Mesendoderm (in vitro differentiated cells): ENCODE measurements around the gene WDR53.
"Not testable (repeated sequence)": the region's sequence is repeated elsewhere in the genome, so short reads cannot be mapped to it uniquely, and the experiment has no call there.

Experiments used
- DNase-seq: peaks from one replicate; pipeline ENCODE4 v3.0.0; 2013
- H2AK5ac ChIP-seq: 2 replicates; pipeline ENCODE4 v1.6.1; 2013; ENCODE audit warnings: low read length, inconsistent platforms
- H2BK120ac ChIP-seq: 2 replicates; pipeline ENCODE4 v1.6.1; 2013; ENCODE audit warnings: low read depth, mild to moderate bottlenecking, low read length, moderate library complexity, mixed read lengths
- H2BK15ac ChIP-seq: replicated peaks from 2 replicates; pipeline ENCODE4 v1.6.1; 2013; ENCODE audit warnings: low read depth, mild to moderate bottlenecking, moderate library complexity
- H2BK5ac ChIP-seq: 2 replicates; pipeline ENCODE4 v1.6.1; 2013; ENCODE audit warnings: low read length, inconsistent platforms
- H3K18ac ChIP-seq: 2 replicates; pipeline ENCODE4 v1.6.1; 2013; ENCODE audit warnings: mild to moderate bottlenecking, low read length, mixed read lengths
- H3K23ac ChIP-seq: one replicate; pipeline ENCODE4 v1.6.1; 2013; ENCODE audit warnings: low read length
- H3K27ac ChIP-seq: 2 replicates; pipeline ENCODE4 v1.5.1; 2013; ENCODE audit warnings: low read depth, mild to moderate bottlenecking, inconsistent platforms, low read length, moderate library complexity
- H3K27me3 ChIP-seq: 2 replicates; pipeline ENCODE4 v1.6.1; 2013; ENCODE audit warnings: low read length, control low read depth, mild to moderate bottlenecking, inconsistent platforms; ENCODE audit not compliant: insufficient read depth, poor library complexity
- H3K36me3 ChIP-seq: 2 replicates; pipeline ENCODE4 v1.6.1; 2013; ENCODE audit warnings: low read length, inconsistent platforms; ENCODE audit not compliant: control insufficient read depth, insufficient read depth
- H3K4ac ChIP-seq: one replicate; pipeline ENCODE4 v1.6.1; 2013; ENCODE audit warnings: low read depth, mild to moderate bottlenecking, low read length, moderate library complexity
- H3K4me1 ChIP-seq: 2 replicates; pipeline ENCODE4 v1.6.1; 2013; ENCODE audit warnings: low read depth, low read length, inconsistent platforms; ENCODE audit not compliant: control insufficient read depth
- H3K4me2 ChIP-seq: 2 replicates; pipeline ENCODE4 v1.6.1; 2013; ENCODE audit warnings: low read length
- H3K4me3 ChIP-seq: 2 replicates; pipeline ENCODE4 v1.5.1; 2013; ENCODE audit warnings: mild to moderate bottlenecking, low read length
- H3K56ac ChIP-seq: one replicate; pipeline ENCODE4 v1.6.1; 2013; ENCODE audit warnings: low read length
- H3K79me1 ChIP-seq: 2 replicates; pipeline ENCODE4 v1.6.1; 2013; ENCODE audit warnings: low read length, inconsistent platforms
- H3K79me2 ChIP-seq: 2 replicates; pipeline ENCODE4 v1.6.1; 2013; ENCODE audit warnings: mild to moderate bottlenecking, low read length; ENCODE audit not compliant: control insufficient read depth, insufficient read depth
- H3K9ac ChIP-seq: 2 replicates; pipeline ENCODE4 v1.6.1; 2013; ENCODE audit warnings: low read length, inconsistent platforms
- H4K5ac ChIP-seq: one replicate; pipeline ENCODE4 v1.6.1; 2013; ENCODE audit warnings: low read length
- H4K8ac ChIP-seq: one replicate; pipeline ENCODE4 v1.6.1; 2013; ENCODE audit warnings: low read depth, mild to moderate bottlenecking, control low read depth, low read length, moderate library complexity
- WGBS: extraction: QIAGEN DNeasy Blood & Tissue Kit; methylation state at CpG from one replicate; pipeline ENCODE4 v1.1.7; 2013; ENCODE audit warnings: low lambda C conversion rate, missing lambda C conversion rate; ENCODE audit not compliant: insufficient coverage; ENCODE audit errors: extremely low coverage; 5-methylcytosine and 5-hydroxymethylcytosine counted together

The WDR53 gene

DNA sequence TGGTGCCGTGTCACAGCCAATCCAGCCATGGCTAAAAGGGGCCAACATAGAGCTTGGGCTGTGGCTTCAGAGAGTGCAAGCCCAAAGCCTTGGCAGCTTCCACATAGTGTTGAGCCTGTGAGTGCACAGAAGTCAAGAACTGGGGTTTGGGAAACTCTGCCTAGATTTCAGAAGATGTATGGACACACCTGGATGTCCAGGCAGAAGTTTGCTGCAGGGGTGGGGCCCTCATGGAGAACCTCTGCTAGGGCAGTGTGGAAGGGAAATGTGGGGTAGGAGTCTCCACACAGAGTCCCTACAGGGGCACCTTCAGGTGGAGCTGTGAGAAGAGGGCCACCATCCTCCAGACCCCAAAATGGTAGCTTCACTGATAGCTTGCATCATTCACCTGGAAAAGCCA is 19.0 kb downstream of the WDR53 start:
- no CpG with 5 or more reads among the region's 1 CpG for WGBS
- not testable (repeated sequence) for DNase-seq, H3K4me1 ChIP-seq, H2BK5ac ChIP-seq, H3K18ac ChIP-seq, H3K23ac ChIP-seq, H3K9ac ChIP-seq, H3K36me3 ChIP-seq, H3K4ac ChIP-seq, H3K4me3 ChIP-seq, H2BK15ac ChIP-seq, H3K56ac ChIP-seq, H3K79me2 ChIP-seq, H4K5ac ChIP-seq, H3K79me1 ChIP-seq, H3K4me2 ChIP-seq, H3K27ac ChIP-seq, H2BK120ac ChIP-seq, H2AK5ac ChIP-seq, H3K27me3 ChIP-seq, H4K8ac ChIP-seq

DNA sequence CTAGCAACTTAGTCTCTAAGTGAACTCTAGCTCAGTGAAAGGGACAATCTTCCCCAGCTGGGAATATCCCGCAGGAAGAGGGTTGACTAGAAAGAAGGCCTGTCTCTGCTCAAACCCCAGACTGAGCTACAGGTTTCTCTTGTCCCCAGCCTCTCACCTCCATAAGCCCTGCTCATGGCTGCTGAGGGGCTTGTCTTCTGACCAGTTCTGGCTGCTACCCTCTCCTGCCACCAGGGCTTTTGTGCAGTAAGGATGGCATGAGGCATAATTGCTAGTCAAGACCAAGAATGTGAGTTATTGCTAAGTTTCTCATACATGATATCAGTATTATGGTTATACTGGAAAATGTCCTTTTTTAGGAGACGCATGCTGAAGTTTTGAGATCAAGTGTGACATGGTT is 21.3 kb downstream of the WDR53 start:
- H4K5ac ChIP-seq, result no peak overlapping the region
- WGBS, result no CpG with 5 or more reads among the region's 2 CpGs
- no peak overlapping the region for H3K4me2 ChIP-seq
- H3K36me3 ChIP-seq, result no peaks in the 10 kb centered on the region
- no peaks in the 10 kb centered on the region for H3K27me3 ChIP-seq
- no peak overlapping the region for H3K56ac ChIP-seq
- H3K4ac ChIP-seq, result no peak overlapping the region
- no peak overlapping the region for H2BK120ac ChIP-seq
- no peak overlapping the region for H3K23ac ChIP-seq
- no peaks in the 10 kb centered on the region for H3K79me1 ChIP-seq
- no peak overlapping the region for H2AK5ac ChIP-seq
- no peak overlapping the region for H3K18ac ChIP-seq
- H2BK15ac ChIP-seq, result no peak overlapping the region
- no peak overlapping the region for H3K9ac ChIP-seq
- H4K8ac ChIP-seq, result no peak overlapping the region
- H2BK5ac ChIP-seq, result no peak overlapping the region
- H3K4me3 ChIP-seq, result no peak overlapping the region
- no peak overlapping the region for H3K27ac ChIP-seq
- no peak for DNase-seq
- H3K79me2 ChIP-seq, result no peaks in the 10 kb centered on the region
- no peaks in the 10 kb centered on the region for H3K4me1 ChIP-seq

DNA sequence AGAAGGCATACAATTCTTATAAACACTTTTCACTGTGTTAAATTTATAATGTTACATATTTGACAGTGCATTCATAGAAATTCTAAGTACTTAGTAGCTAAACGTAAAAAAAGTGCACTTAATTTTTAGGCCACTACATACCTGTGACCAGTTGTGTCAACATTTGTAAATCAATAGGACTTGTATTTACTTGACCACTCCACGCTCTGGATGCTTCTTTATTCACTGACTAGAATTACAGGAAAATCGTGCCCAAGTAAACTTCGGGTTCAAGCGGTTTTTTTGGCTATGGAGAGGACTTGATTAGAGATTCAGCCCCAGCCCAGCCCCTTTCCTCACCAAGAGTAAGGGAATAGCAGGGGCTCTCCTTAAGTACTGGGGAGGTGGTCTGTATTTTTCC is 21.8 kb downstream of the WDR53 start:
- H4K8ac ChIP-seq, result no peak overlapping the region
- no peak overlapping the region for H2BK5ac ChIP-seq
- no peak overlapping the region for H3K23ac ChIP-seq
- no peaks in the 10 kb centered on the region for H3K79me1 ChIP-seq
- no peak overlapping the region for H3K9ac ChIP-seq
- H3K4ac ChIP-seq, result no peak overlapping the region
- no peaks in the 10 kb centered on the region for H3K4me1 ChIP-seq
- no peak overlapping the region for H2AK5ac ChIP-seq
- H3K4me2 ChIP-seq, result no peak overlapping the region
- no peaks in the 10 kb centered on the region for H3K27me3 ChIP-seq
- whole genome bisulfite sequencing, result no CpG with 5 or more reads among the region's 5 CpGs
- H4K5ac ChIP-seq, result no peak overlapping the region
- H3K27ac ChIP-seq, result no peak overlapping the region
- no peak for DNase-seq
- H3K36me3 ChIP-seq, result no peaks in the 10 kb centered on the region
- H3K18ac ChIP-seq, result no peak overlapping the region
- no peak overlapping the region for H2BK120ac ChIP-seq
- H2BK15ac ChIP-seq, result no peak overlapping the region
- no peak overlapping the region for H3K56ac ChIP-seq
- H3K79me2 ChIP-seq, result no peaks in the 10 kb centered on the region
- no peak overlapping the region for H3K4me3 ChIP-seq

DNA sequence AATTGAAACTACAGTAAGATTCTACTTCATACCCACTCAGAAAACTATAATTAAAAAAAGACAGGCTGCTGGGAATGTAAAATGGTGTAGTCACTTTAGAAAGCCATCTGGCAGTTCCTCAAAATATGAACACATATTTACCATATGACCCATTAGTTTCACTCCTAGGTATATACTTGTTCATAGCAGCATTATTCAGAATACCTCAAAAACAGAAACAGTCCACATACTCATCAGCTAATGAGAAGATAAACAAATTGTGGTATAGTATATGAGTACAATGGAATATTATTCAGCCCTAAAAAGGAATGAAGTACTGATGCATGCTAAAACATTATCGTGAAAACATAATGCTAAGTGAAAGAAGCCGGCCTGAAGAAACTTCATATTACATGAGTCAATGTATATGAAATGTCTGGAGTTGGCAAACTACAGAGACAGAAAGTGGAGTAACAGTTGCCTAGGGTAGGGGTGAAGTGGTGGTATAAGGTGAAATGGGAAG is 23.8 kb downstream of the WDR53 start:
- no peak overlapping the region for H3K4me3 ChIP-seq
- no peak overlapping the region for H2BK120ac ChIP-seq
- no peaks in the 10 kb centered on the region for H3K36me3 ChIP-seq
- H3K27ac ChIP-seq, result no peak overlapping the region
- H3K23ac ChIP-seq, result no peak overlapping the region
- no peak overlapping the region for H2BK15ac ChIP-seq
- no peak overlapping the region for H3K4me2 ChIP-seq
- H2BK5ac ChIP-seq, result no peak overlapping the region
- H3K79me1 ChIP-seq, result no peaks in the 10 kb centered on the region
- H4K5ac ChIP-seq, result no peak overlapping the region
- DNase-seq, result no peak
- H3K18ac ChIP-seq, result no peak overlapping the region
- no peak overlapping the region for H3K9ac ChIP-seq
- H3K79me2 ChIP-seq, result no peaks in the 10 kb centered on the region
- H3K27me3 ChIP-seq, result no peaks in the 10 kb centered on the region
- no peak overlapping the region for H3K56ac ChIP-seq
- WGBS, result no CpG with 5 or more reads among the region's 2 CpGs
- H3K4me1 ChIP-seq, result no peaks in the 10 kb centered on the region
- no peak overlapping the region for H3K4ac ChIP-seq
- H4K8ac ChIP-seq, result no peak overlapping the region
- H2AK5ac ChIP-seq, result no peak overlapping the region

DNA sequence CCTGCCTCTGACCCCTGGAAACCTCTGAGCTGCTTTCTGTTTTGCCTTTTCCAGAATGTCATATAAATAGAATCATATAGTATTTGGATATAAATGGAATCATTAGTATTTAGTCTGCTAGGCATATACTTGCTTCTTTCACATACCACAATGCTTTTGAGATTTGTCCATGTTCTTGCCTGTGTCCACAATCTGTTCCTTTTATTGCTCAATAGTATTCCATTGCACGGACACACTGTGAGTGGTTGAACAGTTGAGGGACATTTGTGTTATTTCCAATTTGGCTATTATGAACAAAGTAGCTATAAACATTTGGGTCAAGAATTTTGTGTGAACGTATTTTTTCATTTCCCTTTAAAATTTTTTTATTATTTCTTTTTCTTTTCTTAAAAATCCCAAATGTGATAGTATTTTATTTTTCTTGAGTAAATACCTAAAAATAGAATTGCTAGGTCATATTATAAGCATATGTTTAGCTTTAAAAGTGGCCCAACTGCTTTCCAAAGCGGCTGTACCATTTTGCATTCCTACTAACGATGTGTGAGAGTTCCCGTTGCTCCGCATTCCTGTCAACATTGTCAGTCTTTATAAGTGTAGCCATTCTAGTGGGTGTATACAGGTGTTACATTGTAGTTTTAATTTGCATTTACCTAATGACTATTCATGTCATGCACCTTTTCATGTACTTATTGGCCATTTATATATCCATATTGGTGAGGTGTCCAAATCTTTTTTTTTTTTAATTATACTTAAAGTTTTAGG is 26.5 kb downstream of the WDR53 start:
- WGBS, result no CpG with 5 or more reads among the region's 6 CpGs
- H2AK5ac ChIP-seq, result no peak overlapping the region
- H3K4me2 ChIP-seq, result no peak overlapping the region
- no peak overlapping the region for H4K8ac ChIP-seq
- no peaks in the 10 kb centered on the region for H3K27me3 ChIP-seq
- H3K56ac ChIP-seq, result no peak overlapping the region
- no peaks in the 10 kb centered on the region for H3K4me1 ChIP-seq
- H2BK15ac ChIP-seq, result no peak overlapping the region
- H2BK120ac ChIP-seq, result no peak overlapping the region
- H3K4ac ChIP-seq, result no peak overlapping the region
- H3K9ac ChIP-seq, result no peak overlapping the region
- no peak overlapping the region for H2BK5ac ChIP-seq
- H3K79me2 ChIP-seq, result no peaks in the 10 kb centered on the region
- no peaks in the 10 kb centered on the region for H3K79me1 ChIP-seq
- DNase-seq, result peak; percentile 22
- no peak overlapping the region for H3K23ac ChIP-seq
- H3K27ac ChIP-seq, result no peak overlapping the region
- H4K5ac ChIP-seq, result no peak overlapping the region
- H3K18ac ChIP-seq, result no peak overlapping the region
- H3K36me3 ChIP-seq, result no peaks in the 10 kb centered on the region
- no peak overlapping the region for H3K4me3 ChIP-seq
